KG1 (cell line): Measurements from ENCODE around the gene MT1H.
"Not testable (repeated sequence)": the region's sequence is repeated elsewhere in the genome, so short reads cannot be mapped to it uniquely, and the experiment has no call there.

ENCODE experiments used
- DNase-seq: peaks from one replicate; lab custom pipeline; 2025; lab: John Stamatoyannopoulos, UW

MT1H gene

GRCh38 chr16:56665286-56666261 is 4.0 kb upstream of the MT1H start:
- DNase-seq, result not testable (repeated sequence)

- DNase-seq, result no peak
These were observed 1.7 kb upstream of the MT1H start, which contains the start of gene MT1G for GRCh38 chr16:56667581-56668571. Gene MT1G (minus strand): TSS chr16:56668065. CDS start chr16:56667993, 72 bp downstream.

GRCh38 chr16:56669840-56670619 is 416 bp downstream of the MT1H start:
- DNase-seq, result no peak

- DNase-seq, result no peak
These were observed 963 bp downstream of the MT1H start for GRCh38 chr16:56670620-56670934.

- not testable (repeated sequence) for DNase-seq
These were observed 2.1 kb downstream of the MT1H start for GRCh38 chr16:56671691-56672090.

GRCh38 chr16:56672171-56672570 is 2.6 kb downstream of the MT1H start:
- not testable (repeated sequence) for DNase-seq

- no peak for DNase-seq
These were observed 3.3 kb downstream of the MT1H start for GRCh38 chr16:56672761-56673536.

GRCh38 chr16:56673921-56674320 is 4.3 kb downstream of the MT1H start:
- DNase-seq, result peak; percentile 8

GRCh38 chr16:56674570-56674969 is 5.0 kb downstream of the MT1H start:
- not testable (repeated sequence) for DNase-seq

- no peak for DNase-seq
These were observed 6.1 kb downstream of the MT1H start for GRCh38 chr16:56675685-56676210.

GRCh38 chr16:56677474-56677873 is 7.9 kb downstream of the MT1H start:
- DNase-seq, result no peak

GRCh38 chr16:56679078-56679730 is 9.6 kb downstream of the MT1H start:
- no peak for DNase-seq

GRCh38 chr16:56679818-56680217 is 10.2 kb downstream of the MT1H start:
- no peak for DNase-seq

- DNase-seq, result peak; percentile 81
These were observed 12.5 kb downstream of the MT1H start, which contains the start of gene MT1X for GRCh38 chr16:56681939-56682702. Gene MT1X (plus strand): TSS chr16:56682470. CDS start chr16:56682541, 71 bp downstream.

- DNase-seq, result no peak
These were observed 13.2 kb downstream of the MT1H start for GRCh38 chr16:56682703-56683397.

GRCh38 chr16:56683424-56684172 is 14.0 kb downstream of the MT1H start:
- no peak for DNase-seq

GRCh38 chr16:56684256-56684925 is 14.8 kb downstream of the MT1H start:
- no peak for DNase-seq
